Esophagus muscularis mucosa (tissue), 4 donors: Measurements from ENCODE around the gene XRN2. TPM values are rescaled to one million over a fixed set of nuclear protein-coding genes. Genes with fewer than 3 reads are reported as not detected.

Experiments used
- DNase-seq: peaks from one replicate; pipeline ENCODE4 v3.0.0-alpha.2; 2017; ENCODE audit errors: extremely low spot score
- H3K27ac ChIP-seq, 4 donors: fragments of 200-600 bp; sonication (generic); replicated peaks in 1 of 4; 1 replicate in 3 of 4; 2 replicates in 1 of 4; pipeline ENCODE4 v1.5.1; 2016 to 2019; ENCODE audit warnings: mild to moderate bottlenecking in 1 of 4
- H3K27me3 ChIP-seq, 4 donors: fragments of 200-600 bp; sonication (generic); one replicate each; pipeline versions ENCODE4 v1.5.1 to v1.6.0; 2016 to 2019
- H3K36me3 ChIP-seq, 4 donors: fragments of 200-600 bp; sonication (generic); one replicate each; pipeline ENCODE4 v1.5.1; 2016 to 2019
- H3K4me1 ChIP-seq, 4 donors: fragments of 200-600 bp; sonication (generic); one replicate each; pipeline ENCODE4 v1.5.1; 2016 to 2019
- H3K4me3 ChIP-seq, 4 donors: fragments of 200-600 bp; sonication (generic); 1 replicate in 2 of 4; 2 replicates in 2 of 4; pipeline ENCODE4 v1.5.1; 2016 to 2019; ENCODE audit warnings: mild to moderate bottlenecking in 4 of 4, moderate library complexity in 1 of 4
- H3K9me3 ChIP-seq, 4 donors: fragments of 200-600 bp; sonication (generic); 1 replicate in 3 of 4; 2 replicates in 1 of 4; pipeline ENCODE4 v1.5.1; 2016 to 2019
- CTCF ChIP-seq, 3 experiments: fragments of 200-600 bp in 2 of 3; fragments of 450-650 bp in 1 of 3; sonication (generic) in 2 of 3; IDR thresholded peaks; one replicate each; pipeline ENCODE4 v1.5.1; 2017 to 2019; ENCODE audit warnings: antibody characterized with exemption in 3 of 3, mild to moderate bottlenecking in 2 of 3, moderate library complexity in 1 of 3
- EP300 ChIP-seq: sonication (generic); formaldehyde crosslinking; IDR thresholded peaks from one replicate; pipeline ENCODE4 v1.6.1; 2017; ENCODE audit warnings: antibody characterized with exemption
- POLR2A ChIP-seq: fragments of 450-650 bp; IDR thresholded peaks from one replicate; pipeline ENCODE4 v1.6.1; 2017; ENCODE audit warnings: antibody characterized with exemption, moderate library complexity, mild to moderate bottlenecking, low read depth
- POLR2AphosphoS5 ChIP-seq, 2 donors: sonication (generic); formaldehyde crosslinking; IDR thresholded peaks; one replicate each; pipeline ENCODE4 v1.6.1; 2017; ENCODE audit warnings: antibody characterized with exemption in 2 of 2
- WGBS: methylation state at CpG from one replicate; pipeline ENCODE4 v1.1.5; 2018; 5-methylcytosine and 5-hydroxymethylcytosine counted together
- intact Hi-C: fragments of 100-400 bp; cut with DNase I; formaldehyde crosslinking; loops from one replicate; pipeline ENCODE4 v1.15.1; 2023
- total RNA-seq, 4 donors: library from RNA; depleted of rRNA; stranded (reverse); fragments of >200 nt; gene quantifications; one replicate each; pipeline versions ENCODE4 v1.1.0 to v1.2.1, GENCODE V29; 2016

Gene XRN2
- total RNA-seq, 4 donors from 2014 or later, result 49.0 to 76.9 (median 56.7) TPM

- Histone ChIP-seq H3K4me1 (peaks cover 35 to 46% (median 41%) of the 10 kb centered on the region in 4 donors), H3K27me3 (no peaks in the 10 kb centered on the region), H3K36me3 (peaks cover under 1 to 25% (median 11%) of the 10 kb centered on the region in 4 donors), H3K9me3 (peaks cover 0 to 12% (median 0%) of the 10 kb centered on the region in 4 donors), H3K4me3 (no peak overlapping the region), H3K27ac (no peak overlapping the region)
- intact Hi-C loops, result no loop called here
- no peak for DNase-seq
- TF ChIP-seq EP300, result no peak
- no peak for TF ChIP-seq POLR2A
- TF ChIP-seq POLR2AphosphoS5 (IDR thresholded peaks at IDR 0.05), result no peak
- TF ChIP-seq CTCF (IDR thresholded peaks at IDR 0.05), result no peak
- 31% methylated on average over 1 of the region's 1 CpG for WGBS
These were observed 23.6 kb downstream of the XRN2 start for GRCh38 chr20:21326700-21327099.

- Histone ChIP-seq H3K4me1 (no peaks in the 10 kb centered on the region), H3K9me3 (no peaks in the 10 kb centered on the region), H3K27ac (no peak overlapping the region), H3K4me3 (no peak overlapping the region), H3K27me3 (no peaks in the 10 kb centered on the region), H3K36me3 (peaks cover 24 to 98% (median 83%) of the 10 kb centered on the region in 4 donors)
- TF ChIP-seq POLR2A (no peak), EP300 (no peak), CTCF (IDR thresholded peaks at IDR 0.05) (no peak), POLR2AphosphoS5 (IDR thresholded peaks at IDR 0.05) (no peak)
- WGBS, result 93% methylated on average over 2 of the region's 2 CpGs
- DNase-seq, result no peak
- intact Hi-C loops, result no loop called here
These were observed 33.5 kb downstream of the XRN2 start for GRCh38 chr20:21336455-21337151.

DNA sequence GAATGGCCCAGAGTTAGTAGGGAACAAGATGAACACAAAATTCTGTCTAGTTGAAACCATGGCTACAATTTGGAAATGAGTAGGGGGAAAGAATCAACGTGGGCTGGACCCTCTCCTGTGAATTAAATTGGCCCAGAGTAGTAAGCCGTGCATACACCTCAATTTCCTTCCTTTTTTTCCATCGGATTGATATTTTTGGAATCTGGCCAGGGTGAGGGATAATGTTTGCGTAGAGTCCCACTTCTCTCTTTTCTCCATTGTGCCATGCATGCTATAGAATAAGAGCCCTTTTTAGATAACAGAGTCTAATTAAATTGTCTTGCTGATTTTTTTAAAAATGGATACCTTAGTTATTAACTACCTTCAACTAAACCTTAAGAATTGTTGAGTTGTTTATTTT lies 35.2 kb downstream of the XRN2 start:
- 78% methylated on average over 4 of the region's 4 CpGs for WGBS
- no peak overlapping the region for H3K27ac ChIP-seq
- H3K4me3 ChIP-seq, result no peak overlapping the region
- no peaks in the 10 kb centered on the region for H3K9me3 ChIP-seq
- H3K36me3 ChIP-seq, result peaks cover 17 to 85% (median 79%) of the 10 kb centered on the region in 4 donors
- no peaks in the 10 kb centered on the region for H3K27me3 ChIP-seq
- intact Hi-C loops, result no loop called here
- H3K4me1 ChIP-seq, result no peaks in the 10 kb centered on the region
- TF ChIP-seq CTCF (IDR thresholded peaks at IDR 0.05) (no peak), EP300 (no peak), POLR2A (no peak), POLR2AphosphoS5 (IDR thresholded peaks at IDR 0.05) (no peak)
- DNase-seq, result no peak

DNA sequence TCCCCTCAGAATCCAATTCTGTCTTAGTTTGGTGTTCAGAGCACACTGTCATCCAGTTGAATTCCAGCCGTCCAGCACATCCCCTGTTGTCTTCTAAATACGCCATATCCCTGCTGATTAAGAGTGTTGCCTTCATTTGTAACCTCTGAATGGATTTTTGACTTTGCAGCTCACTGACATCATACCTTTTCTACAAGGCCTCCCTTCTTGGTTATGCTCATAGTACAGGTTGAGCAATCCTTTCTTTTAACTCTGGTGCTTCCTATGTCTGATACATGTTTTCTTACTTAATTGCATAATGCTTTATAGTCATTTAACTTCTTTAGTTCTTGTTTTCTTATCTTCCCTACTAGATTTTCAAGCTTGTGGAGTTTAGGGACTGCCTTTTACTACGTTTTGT lies 36.4 kb downstream of the XRN2 start:
- H3K9me3 ChIP-seq, result no peaks in the 10 kb centered on the region
- H3K36me3 ChIP-seq, result peaks cover 11 to 81% (median 74%) of the 10 kb centered on the region in 4 donors
- no peak for DNase-seq
- H3K4me1 ChIP-seq, result no peaks in the 10 kb centered on the region
- no peak overlapping the region for H3K4me3 ChIP-seq
- no peak overlapping the region for H3K27ac ChIP-seq
- TF ChIP-seq CTCF (IDR thresholded peaks at IDR 0.05) (no peak), EP300 (no peak), POLR2A (no peak), POLR2AphosphoS5 (IDR thresholded peaks at IDR 0.05) (no peak)
- WGBS, result 87% methylated on average over 3 of the region's 3 CpGs
- no peaks in the 10 kb centered on the region for H3K27me3 ChIP-seq
- intact Hi-C loops, result no loop called here
